GM18870 (cell line): ENCODE measurements around the gene CHRDL2.

Experiments used
- ATAC-seq: cut with Tn5 transposase; IDR thresholded peaks from one replicate; pipeline ENCODE4 v1.9.1; 2021; ENCODE audit warnings: moderate library complexity; ENCODE audit not compliant: unreplicated experiment

Gene CHRDL2

DNA sequence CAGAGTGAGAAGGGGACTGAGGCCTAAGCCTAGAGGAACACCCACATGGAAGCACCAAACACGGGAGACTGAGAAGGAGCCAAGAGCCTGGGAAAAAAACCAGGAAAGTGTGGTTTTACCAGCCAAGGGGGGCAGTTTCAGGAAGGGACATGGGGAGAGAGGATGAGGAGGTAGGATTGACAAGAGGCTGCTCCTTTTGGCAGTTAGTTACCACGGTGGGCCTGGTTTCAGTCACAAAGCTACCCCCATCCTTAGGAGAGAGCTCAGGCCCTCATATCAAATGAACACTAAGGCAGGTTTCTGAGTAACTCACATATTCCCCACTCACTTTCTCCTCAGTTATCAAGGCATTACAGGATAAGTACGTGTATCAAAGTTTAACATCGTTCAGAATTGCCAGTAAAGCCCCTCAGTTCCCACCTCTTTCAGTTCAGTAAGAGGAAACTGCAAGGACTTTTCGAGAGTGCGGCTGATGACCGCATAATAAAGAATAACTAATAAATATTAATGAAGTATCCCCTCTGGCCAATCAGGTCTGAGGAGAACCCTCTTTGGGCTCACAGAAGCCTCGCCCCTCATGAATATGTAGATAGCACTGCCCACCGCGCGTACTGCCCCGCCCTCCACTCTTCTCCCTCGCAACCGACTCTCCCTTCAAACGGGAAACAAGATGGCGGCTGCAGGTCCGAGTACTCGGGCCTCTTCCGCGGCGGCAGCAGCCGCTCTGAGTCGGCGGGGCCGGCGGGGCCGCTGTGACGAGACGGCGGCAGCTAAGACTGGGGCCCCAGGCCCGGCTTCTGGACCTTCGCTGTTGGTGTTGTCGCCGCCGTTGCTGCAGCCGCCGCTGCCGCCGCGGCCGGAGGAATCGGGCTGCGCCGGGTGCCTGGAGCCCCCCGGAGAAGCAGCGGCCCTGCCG, 17.2 kb upstream of the CHRDL2 start, which contains the start of gene RNF169:
RNF169 (plus strand) TSS at position 639 of the 916 bp plus-strand sequence; CDS start at position 671, 32 bp downstream.
- peak; percentile 96 for ATAC-seq

DNA sequence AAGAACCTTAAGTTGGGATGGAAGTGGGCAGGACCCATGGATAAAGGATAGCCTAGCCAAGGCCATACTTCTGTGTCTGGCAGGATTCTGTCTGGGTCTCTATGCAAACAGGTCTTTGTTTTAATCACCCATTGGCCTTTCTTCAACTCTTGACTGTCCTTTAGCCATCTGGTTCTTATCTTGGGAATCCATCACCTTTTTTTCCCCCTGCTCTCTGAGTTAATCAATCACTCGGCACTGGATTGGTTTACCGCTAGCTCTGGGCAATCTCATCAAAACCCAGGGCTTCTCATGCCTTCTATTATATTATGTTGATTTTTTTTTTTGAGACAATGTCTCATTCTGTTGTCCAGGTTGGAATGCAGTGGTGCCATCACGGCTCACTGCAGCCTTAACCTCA, 15.6 kb upstream of the CHRDL2 start:
- ATAC-seq = no peak

DNA sequence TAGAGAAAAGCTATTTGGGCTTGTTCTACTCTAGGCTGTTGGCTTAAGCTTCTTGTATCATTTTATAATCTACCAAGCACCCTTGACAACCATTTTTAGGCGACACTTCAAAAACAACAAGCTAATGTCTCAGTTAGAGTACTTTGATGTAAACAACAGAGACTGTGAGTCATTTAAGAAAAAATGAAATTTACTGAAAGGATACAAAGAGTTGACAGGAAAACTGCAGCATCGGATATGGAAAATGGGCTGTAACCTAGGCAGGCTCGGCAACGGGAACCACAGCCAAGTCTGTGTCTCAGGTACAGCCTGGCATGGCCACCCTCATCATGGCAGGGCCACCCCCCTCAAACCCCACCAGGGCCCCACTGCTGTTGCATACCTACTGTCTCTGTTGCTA, 13.1 kb upstream of the CHRDL2 start:
- ATAC-seq = no peak

DNA sequence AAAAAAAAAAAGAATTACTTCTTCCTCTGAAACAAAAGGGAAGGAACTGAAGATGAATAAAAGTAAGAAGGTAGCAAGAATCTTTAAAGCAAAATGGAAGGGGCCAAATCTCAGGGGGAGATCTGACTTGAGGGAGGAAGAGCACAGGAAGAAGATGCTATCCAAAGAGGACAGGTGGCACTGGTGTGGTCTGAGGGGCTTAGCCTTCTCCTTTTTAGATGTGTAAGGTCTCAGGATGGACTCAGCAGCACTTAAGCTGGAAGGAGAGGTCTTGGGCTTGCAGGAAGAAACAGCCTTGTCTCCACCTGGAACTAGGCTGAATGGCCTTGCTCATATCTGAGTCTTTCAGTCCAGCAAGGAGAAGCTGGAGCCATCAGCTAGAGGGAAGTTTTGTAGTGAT, 12.4 kb upstream of the CHRDL2 start:
- no peak for ATAC-seq

DNA sequence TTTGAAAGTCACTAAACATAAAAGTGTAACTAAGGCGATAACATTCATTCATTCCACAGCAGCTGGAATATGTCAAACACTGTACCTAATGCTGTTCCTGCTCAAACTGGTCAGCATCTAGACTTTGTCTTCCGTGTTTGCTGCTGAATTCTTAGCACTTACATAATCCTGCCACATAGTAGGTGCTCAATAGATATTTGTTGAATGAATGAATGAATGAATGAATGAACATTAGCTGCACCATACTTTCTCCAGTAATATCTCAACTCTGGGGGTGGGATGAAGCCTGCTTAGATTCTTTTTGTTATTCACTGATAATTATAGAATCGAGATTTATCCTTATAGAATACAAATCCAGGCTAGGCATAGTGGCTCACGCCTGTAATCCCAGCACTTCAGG, 10.8 kb upstream of the CHRDL2 start:
- no peak for ATAC-seq

DNA sequence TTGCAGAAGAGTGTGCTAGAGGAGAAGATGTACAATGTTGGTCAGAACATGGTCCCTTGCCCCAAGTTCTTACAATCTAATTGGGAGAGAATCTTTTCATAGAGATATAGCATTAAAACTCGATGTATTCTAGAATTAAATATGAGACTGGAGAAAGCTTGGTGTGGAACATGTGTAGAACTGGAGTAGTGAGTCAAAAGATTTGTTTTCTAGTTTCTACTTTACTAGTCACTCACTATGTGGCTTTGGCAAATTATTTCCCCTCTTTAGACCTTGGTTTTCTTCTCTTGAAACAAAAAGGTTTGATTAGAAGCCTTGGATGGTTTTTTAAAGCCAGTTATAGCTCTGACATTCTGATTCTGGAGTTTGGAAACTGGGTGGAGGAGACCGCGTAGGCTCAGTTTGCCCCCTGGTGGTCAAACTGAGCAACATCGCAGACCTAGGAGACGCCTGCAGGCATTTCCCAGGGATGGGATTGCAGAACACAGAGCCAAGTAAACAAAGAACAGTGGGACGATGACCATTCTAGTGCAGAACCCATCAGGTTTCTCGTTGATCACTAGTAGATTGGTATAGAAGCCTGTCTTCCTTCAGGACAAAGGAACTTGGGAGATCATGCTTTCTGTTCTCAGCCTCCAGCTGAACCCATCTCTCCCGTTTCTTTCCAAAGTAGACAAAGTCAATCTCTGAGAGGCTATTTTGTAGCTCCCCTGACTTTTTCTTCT, 8.5 kb upstream of the CHRDL2 start:
- no peak for ATAC-seq

DNA sequence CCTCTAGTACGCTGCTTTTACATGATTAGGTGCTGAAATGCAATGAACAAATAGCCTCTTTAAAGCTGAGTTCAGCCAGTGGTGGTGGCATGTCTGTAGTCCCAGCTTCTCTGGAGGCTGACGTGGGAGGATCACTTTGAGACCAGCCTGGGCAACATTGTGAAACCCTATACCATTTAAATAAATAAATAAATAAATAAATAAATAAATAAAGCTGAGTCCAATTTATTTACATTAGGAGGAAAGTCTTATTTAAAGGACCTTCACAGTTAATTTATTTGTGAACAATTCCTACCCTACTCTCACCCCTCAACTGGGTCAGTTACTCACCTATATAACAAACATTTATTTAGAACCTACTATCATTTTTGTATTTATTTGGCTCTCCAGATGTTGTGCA, 4.8 kb upstream of the CHRDL2 start:
- no peak for ATAC-seq

DNA sequence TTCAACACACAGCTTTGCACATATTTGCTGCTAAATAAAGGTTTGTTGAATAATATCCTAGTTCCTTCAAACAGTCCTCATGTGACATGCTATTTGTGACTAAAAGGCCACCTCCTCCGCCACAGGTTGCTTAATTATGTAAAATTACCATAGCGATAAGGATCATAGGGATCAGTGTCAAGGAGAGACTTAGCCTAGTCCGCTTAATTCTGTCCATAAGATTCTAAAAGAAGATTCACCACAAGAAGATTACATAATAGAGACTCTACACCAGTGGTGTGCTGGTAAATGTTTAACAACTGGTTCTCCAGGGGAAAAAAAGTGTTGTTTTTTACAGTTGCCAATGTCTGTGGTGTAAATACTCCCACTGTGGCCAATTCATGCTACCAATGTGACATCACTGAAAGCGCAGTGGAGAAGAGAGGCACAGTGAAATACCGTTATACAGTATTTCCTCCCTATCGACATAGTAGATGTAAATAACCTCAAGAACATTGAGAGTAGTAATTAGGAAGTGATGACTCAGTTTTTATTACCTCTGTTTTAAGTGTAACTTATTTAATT, 4.2 kb upstream of the CHRDL2 start:
- no peak for ATAC-seq

DNA sequence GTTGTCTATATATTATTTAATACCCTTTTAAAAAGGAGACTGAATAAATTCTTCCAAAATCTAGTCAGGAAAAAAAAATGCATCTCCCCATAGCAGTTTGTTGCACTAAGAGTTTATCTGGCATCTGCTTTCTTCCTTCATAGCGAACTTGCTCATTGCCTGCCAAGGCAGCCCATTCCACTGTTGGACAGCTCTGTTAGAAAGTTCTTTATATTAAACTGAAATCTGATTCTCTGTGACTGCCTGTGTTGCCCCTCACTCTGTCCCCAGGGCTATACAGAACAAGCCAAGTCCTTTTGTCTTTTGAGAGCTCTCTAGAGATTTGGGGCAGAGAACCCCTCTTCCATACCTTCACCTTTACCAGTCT, 3.3 kb upstream of the CHRDL2 start:
- no peak for ATAC-seq

DNA sequence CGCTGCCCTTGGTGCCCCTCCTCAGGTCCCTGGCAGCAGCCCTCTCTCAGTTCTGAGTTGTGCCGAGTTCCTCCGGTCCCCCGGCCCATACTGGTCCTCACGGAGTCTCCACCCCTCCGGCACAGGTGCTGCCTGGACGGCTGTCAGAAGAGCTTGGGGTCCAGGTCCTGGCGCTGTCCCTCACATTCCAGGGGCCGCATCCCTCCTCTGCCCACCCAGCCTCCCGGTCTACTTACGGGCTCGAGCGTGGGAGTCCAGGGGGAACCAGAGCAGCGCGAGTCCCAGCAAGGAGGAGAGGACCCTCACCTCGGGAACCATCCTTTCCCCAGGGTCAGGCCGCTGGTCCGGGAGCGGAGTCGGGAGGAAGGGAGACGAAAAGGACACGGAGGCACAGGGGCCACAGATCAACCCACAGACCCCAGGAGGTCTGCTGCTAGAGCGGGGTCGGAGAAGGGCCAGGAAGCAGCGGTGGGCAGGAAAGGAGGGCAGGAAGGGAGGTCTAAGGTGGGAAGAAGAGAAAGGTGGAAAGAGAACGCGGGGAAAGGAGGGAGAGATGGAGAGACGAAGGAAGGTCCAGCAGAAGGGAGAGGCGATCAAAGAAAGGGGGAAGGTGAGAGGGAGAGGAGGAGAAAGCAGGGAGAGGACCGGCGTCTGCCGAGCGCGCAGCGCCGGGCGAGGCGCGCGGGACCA, 510 bp downstream of the CHRDL2 start:
- ATAC-seq = no peak

DNA sequence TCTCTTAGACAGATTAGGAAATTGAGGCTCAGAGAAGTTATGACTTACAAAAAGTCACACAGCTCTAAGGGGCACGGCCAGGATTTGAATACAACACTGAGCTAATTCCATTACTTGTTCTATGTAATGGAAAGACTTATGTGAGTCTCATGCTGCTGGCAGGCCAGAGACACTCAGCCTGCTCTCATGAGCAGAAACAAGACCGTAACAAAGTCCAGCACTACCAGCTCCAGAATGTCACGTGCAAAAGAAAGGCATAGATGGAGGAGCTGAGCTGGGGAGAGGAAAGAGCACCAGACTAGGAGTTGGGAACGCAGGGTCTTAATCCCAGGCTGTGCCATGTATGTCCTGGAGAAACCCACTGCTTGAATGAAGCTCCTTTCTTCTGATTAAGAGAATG, 1.8 kb downstream of the CHRDL2 start:
- no peak for ATAC-seq

DNA sequence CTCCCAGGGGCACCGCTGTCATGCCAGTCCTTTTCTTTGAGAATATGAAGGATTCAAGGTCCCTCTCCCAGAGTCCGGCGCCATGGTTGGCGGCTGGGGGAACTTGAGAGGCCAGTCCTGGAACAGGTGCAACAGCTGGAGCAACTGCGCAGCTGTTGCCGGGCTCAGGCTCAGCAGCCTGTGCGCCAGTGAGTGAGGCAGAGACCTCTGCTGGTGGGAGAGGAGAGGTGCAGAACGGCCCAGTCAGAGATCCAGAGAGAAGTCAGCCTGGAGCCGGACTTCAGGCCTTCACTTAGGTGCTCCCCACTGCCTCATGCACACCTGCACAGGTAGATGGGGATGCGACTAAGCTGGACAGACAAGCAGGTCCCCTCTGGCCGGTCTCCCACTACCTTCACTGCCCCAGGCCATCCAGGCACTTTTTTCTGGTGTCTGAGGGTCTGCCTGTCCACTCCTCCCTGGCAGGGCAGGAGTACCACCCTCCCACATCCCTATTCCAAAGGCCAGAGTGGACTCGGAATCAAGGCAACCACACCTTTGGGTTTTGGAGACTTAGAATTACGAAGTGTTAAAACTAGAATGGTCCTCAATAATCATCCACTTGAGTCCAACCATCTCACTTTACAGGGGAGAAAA, 4.6 kb downstream of the CHRDL2 start:
- ATAC-seq = peak; percentile 67

DNA sequence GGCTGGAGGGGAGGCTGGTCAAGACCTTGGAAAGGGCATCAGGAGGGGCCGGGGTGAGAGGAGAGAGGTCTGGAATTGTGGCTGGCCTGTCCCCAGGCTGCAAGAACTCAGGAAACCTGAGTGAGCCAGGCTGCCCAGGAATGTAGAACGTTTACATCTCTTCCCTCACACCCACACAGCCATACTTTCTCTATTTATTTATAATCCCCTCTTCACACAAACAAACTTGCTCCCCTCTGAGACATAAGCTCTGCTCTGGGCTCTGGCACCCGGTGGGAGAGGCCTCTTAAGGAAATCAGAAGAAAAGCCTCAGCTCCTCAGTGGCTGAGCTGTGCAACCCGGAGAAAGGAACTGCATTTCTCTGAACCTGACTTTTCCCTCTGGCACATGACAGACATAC, 5.5 kb downstream of the CHRDL2 start:
- ATAC-seq = no peak

DNA sequence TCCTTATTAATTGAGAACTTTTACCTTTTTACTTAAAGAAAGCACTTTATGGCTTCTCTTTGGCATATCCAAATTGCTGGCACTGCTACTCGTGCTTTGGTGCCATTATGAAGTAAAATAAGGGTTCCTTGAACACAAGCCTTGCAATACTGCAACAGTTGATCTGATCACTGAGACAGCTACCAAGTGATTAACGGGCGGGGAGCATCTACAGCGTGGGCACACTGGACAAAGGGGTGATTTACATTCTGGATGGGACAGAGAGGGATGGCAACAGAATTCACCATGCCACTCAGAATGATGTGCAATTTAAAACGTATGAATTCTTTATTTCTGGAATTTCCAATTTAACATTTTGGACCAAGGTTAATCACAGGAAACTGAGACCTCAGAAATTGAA, 7.7 kb downstream of the CHRDL2 start:
- no peak for ATAC-seq

DNA sequence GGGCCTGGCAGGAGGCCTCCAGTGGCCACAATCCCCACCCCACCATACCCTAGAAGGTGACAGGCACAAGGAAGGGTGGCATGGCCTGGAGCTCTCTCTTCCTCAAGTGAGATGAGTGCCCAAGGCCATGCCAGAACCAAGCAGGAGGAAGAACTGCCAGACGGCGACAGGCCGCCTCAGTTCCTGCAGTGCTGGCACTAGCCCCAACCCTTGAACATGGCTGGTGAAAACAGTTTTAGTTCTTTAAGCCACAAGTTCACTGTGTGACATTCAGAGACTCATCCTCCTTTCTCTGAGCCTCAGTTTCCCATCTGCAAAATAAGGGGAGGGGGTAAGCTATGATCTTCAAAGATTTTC, 9.8 kb downstream of the CHRDL2 start:
- no peak for ATAC-seq

DNA sequence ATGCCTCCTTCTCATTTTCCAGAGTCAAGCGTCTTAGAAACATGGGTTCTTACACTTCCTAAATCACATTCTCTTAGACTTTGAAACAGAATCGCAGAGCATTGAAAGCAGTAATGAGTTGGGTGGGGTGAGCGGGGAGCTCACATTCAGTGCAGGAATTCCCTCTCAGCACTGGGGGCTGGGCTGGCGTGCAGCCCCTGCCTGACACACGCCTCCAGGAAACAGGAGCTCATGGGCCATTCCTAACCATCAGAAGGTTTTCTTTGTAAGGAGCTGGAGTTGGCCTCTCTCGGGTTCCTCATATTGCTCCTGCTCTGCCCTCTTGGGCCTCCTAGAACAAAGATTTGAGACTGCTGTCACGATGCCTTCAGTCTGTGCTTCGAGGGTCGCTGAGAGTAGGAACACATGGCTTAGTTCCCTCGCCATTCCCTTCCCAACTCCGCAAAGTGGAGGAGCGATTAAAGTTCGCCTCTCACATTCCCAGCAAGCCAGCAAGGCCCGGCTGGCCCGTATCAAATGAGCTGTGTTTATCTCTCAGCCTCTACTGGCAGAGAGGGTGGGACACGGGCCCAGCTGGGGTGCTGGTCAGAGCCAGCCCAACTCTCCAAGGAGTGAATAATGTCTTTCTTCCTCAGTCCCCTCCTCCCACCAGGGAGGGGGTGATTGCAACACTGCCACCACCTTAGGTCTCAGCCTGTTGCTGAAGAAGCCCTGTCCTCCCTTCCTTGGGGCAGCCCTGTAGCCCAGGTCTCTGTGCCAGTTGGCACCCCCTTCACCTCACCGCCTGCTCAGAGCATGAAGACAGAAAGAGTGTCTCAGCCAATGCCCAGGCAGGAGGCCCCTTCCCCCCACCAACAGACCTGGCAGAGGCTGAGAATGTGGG, 10.4 kb downstream of the CHRDL2 start:
- no peak for ATAC-seq

DNA sequence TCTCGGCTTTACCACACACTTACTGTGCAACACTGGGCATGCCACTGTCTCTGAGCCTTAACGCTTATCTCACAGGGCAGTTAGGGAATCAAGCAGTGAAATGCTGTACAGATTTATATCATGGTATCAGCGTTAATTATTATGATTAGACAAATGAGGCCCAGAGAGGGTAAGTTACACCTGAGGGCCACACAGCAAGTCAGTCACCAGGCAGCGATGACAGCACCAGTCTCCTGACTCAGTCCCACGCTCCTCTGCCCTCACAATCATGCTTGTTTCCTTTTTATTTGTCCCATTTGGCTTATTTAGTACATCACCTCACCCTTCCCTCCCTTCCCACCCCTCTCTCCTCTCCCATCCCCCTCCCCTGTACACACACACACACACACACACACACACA, 12.2 kb downstream of the CHRDL2 start:
- no peak for ATAC-seq

DNA sequence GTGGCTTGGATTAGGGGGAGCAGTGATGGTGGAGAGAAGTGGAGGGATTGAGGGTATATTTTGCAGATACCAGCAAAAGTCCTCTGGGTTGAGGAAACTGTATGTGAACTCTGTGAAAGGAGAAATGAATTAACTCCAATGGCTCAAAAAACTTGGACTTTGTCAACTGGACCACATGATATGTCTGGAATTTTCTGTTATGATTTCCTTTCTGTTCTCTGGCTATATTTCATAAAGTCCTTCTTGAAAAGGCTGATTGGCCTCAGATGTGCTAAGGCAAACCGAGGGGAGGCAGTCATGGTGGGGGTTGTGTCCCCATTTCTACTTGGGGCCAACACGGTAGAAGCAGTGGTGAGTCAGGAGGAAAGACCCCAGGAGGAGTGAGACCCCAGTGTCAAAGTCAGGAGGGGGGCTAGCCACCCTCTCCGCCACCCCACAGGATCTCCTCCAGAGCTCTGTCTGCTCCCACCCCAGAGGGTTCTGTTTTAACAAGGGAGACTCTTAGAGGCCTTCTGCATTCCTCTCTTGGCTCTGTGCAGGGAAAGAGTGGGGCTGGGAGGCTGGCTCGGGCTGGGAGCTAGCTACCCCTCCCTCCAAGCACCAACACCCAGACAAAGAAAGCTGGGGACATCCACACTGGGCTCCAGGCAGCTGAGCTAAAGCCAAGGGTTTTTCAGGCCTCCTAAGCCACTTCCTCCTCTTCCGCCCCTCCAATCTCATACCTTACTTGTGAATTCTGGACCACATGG, 13.8 kb downstream of the CHRDL2 start:
- ATAC-seq = no peak

DNA sequence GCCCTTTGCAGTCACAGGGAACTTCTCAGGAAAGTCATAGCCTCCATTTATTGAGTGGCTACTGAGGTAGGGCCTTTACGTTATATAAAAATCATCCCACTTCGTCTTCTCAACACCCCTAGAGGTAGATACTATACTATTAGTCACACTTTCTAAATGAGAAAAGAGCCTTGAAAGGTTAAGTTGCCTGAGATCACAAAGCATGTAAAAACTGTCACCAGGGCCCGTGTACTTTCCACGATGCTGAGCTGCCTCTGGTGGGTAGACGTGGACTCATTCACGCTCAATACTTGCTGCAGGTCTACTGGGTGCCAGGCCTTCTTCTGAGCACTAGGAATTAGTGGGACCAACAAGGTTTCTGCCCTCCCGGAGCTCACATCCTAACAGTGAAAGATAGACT, 16.3 kb downstream of the CHRDL2 start:
- no peak for ATAC-seq
